Hepatocyte (in vitro differentiated cells): Measurements from ENCODE around the gene CAMKK1. TPM values are rescaled to one million over a fixed set of nuclear protein-coding genes. Genes with fewer than 3 reads are reported as not detected.

ENCODE experiments used
- DNase-seq: peaks from one replicate; pipeline ENCODE4 v3.0.0-alpha.2; 2016; ENCODE audit warnings: low spot score
- H2AFZ ChIP-seq: fragments of 200-600 bp; sonication (generic); 2 replicates; pipeline ENCODE4 v1.6.0; 2016; ENCODE audit warnings: antibody characterized with exemption, mild to moderate bottlenecking
- H3K27ac ChIP-seq: fragments of 200-600 bp; sonication (generic); 2 replicates; pipeline ENCODE4 v1.5.1; 2016; ENCODE audit warnings: mild to moderate bottlenecking
- H3K27me3 ChIP-seq: fragments of 200-600 bp; sonication (generic); 2 replicates; pipeline ENCODE4 v1.6.1; 2016
- H3K36me3 ChIP-seq: fragments of 200-600 bp; sonication (generic); replicated peaks from 2 replicates; pipeline ENCODE4 v1.5.1; 2016; ENCODE audit warnings: low read depth; ENCODE audit not compliant: insufficient read depth
- H3K4me1 ChIP-seq: fragments of 200-600 bp; sonication (generic); 2 replicates; pipeline ENCODE4 v1.5.1; 2016; ENCODE audit warnings: mild to moderate bottlenecking, moderate library complexity; ENCODE audit not compliant: insufficient read depth
- H3K4me2 ChIP-seq: fragments of 200-600 bp; sonication (generic); 2 replicates; pipeline ENCODE4 v1.6.0; 2016
- H3K4me3 ChIP-seq: fragments of 200-600 bp; sonication (generic); 2 replicates; pipeline ENCODE4 v1.5.1; 2016; ENCODE audit warnings: mild to moderate bottlenecking
- H3K79me2 ChIP-seq: fragments of 200-600 bp; sonication (generic); 2 replicates; pipeline ENCODE4 v1.6.0; 2017; ENCODE audit warnings: mild to moderate bottlenecking
- H3K9me2 ChIP-seq: fragments of 200-600 bp; sonication (generic); replicated peaks from 2 replicates; pipeline ENCODE4 v1.6.0; 2017; ENCODE audit warnings: mild to moderate bottlenecking; ENCODE audit not compliant: insufficient read depth
- H3K9me3 ChIP-seq: fragments of 200-600 bp; sonication (generic); 2 replicates; pipeline ENCODE4 v1.5.1; 2016; ENCODE audit warnings: low read depth, mild to moderate bottlenecking
- H4K20me1 ChIP-seq: fragments of 200-600 bp; sonication (generic); 2 replicates; pipeline ENCODE4 v1.6.0; 2016; ENCODE audit warnings: mild to moderate bottlenecking; ENCODE audit not compliant: insufficient read depth, poor library complexity, severe bottlenecking
- EZH2 ChIP-seq: fragments of 200-600 bp; sonication (generic); IDR thresholded peaks from 2 replicates; pipeline ENCODE4 v1.6.1; 2016; ENCODE audit warnings: antibody characterized with exemption, mild to moderate bottlenecking, borderline replicate concordance
- EZH2phosphoT487 ChIP-seq: fragments of 200-600 bp; sonication (generic); IDR thresholded peaks from one replicate; pipeline ENCODE4 v1.6.1; 2018; ENCODE audit warnings: antibody characterized with exemption, mild to moderate bottlenecking, low read depth, moderate library complexity; ENCODE audit not compliant: unreplicated experiment, severe bottlenecking
- WGBS: methylation state at CpG from one replicate; pipeline ENCODE4 v1.1.6; 2016; ENCODE audit warnings: low lambda C conversion rate; ENCODE audit errors: missing lambda C conversion rate; 5-methylcytosine and 5-hydroxymethylcytosine counted together
- polyA plus RNA-seq: library from polyadenylated mRNA; unstranded; fragments of >200 nt; fragmentation: Nextera tagmentation; extraction: Ambion mirVana; gene quantifications from 2 replicates; pipeline ENCODE4 v1.2.1, GENCODE V29; 2016
- total RNA-seq: library from RNA; depleted of rRNA; stranded (reverse); fragments of >200 nt; gene quantifications from 2 replicates; pipeline ENCODE4 v1.2.3, GENCODE V29; 2014
- TF ChIP-seq, protein P1 (sequence below): fragments of 200-600 bp; sonication (generic); IDR thresholded peaks from 2 replicates; pipeline ENCODE4 v1.5.1; 2016; ENCODE audit warnings: antibody characterized with exemption, mild to moderate bottlenecking; ENCODE audit not compliant: poor library complexity

CAMKK1 gene
- total and polyA plus RNA-seq, 2 experiments from 2014 or later: 4.4 to 5.1 TPM

DNA sequence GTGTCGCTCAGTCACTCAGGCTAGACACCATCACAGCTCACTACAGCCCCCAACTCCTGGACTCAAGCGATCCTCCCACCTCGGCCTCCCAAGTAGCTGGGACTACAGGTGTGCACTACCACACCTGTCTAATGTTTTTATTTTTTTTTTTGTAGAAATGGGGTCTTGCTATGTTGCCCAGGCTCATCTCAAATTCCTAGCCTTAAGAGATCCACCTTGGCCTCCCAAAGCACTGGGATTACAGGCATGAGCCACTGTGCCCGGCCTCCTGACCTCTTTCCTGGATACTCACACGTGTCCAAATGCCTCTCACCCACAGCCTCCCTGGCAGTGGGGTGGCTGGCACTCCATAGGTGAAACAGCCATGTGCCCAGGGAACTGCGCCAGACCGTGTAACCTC is 17.5 kb downstream of the CAMKK1 start:
- TF ChIP-seq EZH2phosphoT487: no peak
- TF ChIP-seq EZH2: no peak
- TF ChIP-seq, protein P1, sequence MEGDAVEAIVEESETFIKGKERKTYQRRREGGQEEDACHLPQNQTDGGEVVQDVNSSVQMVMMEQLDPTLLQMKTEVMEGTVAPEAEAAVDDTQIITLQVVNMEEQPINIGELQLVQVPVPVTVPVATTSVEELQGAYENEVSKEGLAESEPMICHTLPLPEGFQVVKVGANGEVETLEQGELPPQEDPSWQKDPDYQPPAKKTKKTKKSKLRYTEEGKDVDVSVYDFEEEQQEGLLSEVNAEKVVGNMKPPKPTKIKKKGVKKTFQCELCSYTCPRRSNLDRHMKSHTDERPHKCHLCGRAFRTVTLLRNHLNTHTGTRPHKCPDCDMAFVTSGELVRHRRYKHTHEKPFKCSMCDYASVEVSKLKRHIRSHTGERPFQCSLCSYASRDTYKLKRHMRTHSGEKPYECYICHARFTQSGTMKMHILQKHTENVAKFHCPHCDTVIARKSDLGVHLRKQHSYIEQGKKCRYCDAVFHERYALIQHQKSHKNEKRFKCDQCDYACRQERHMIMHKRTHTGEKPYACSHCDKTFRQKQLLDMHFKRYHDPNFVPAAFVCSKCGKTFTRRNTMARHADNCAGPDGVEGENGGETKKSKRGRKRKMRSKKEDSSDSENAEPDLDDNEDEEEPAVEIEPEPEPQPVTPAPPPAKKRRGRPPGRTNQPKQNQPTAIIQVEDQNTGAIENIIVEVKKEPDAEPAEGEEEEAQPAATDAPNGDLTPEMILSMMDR: no peak
- H3K27me3 ChIP-seq: no peaks in the 10 kb centered on the region
- no peaks in the 10 kb centered on the region for H3K9me2 ChIP-seq
- DNase-seq: no peak
- peaks cover 10% of the 10 kb centered on the region for H3K4me1 ChIP-seq
- no peaks in the 10 kb centered on the region for H3K9me3 ChIP-seq
- no peak overlapping the region for H3K27ac ChIP-seq
- H3K4me2 ChIP-seq: no peak overlapping the region
- H3K4me3 ChIP-seq: no peak overlapping the region
- no peaks in the 10 kb centered on the region for H3K79me2 ChIP-seq
- H2AFZ ChIP-seq: no peak overlapping the region
- H3K36me3 ChIP-seq: no peaks in the 10 kb centered on the region
- H4K20me1 ChIP-seq: no peaks in the 10 kb centered on the region
- WGBS: 95% methylated on average over 7 of the region's 7 CpGs

DNA sequence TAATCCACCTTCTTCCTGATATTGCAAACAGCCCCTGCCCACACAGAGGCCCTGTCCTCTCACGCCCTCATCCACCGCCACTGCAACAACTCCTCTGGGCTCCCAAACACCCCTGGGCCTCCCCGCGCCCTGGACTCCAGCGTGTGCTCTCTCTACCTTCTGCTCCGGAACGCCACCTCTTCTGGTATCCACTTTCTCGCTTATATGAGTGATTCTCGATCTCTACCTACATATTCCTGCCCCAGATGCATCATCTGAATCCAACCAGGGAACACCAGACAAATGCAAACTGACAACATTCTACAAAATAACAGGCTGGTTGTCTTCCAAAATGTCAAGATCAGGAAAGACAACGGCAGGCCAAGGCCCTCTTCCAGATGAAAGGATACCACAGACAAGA is 19.0 kb downstream of the CAMKK1 start:
- H3K36me3 ChIP-seq: no peaks in the 10 kb centered on the region
- no peak overlapping the region for H3K27ac ChIP-seq
- 94% methylated on average over 10 of the region's 10 CpGs for WGBS

DNA sequence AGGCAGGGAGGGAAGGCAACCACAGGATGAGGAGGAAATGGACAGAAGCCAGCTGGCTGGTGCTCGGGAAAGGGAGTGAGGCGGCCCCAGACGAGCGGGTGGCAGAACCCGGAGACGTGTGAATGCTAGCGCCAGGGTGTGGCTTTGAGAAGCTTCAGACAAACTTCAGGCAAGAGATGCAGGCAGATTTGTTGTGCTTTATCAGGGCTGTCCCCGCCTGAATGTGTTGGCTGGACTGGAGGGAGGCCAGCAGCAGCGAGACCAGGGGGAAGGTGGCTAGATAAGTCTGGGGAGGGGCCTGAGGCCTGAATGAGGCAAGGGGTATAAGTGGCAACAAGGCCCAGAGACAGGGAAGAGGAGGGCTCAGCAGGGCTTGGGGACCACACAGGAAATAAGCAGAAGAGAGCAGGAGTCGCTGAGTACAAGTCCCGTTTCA is 22.0 kb downstream of the CAMKK1 start:
- TF ChIP-seq, protein P1: no peak
- TF ChIP-seq EZH2 (no peak), EZH2phosphoT487 (no peak)
- no peak overlapping the region for H3K4me3 ChIP-seq
- 63% methylated on average over 11 of the region's 11 CpGs for WGBS
- no peaks in the 10 kb centered on the region for H3K36me3 ChIP-seq
- no peaks in the 10 kb centered on the region for H3K9me3 ChIP-seq
- H4K20me1 ChIP-seq: no peaks in the 10 kb centered on the region
- no peaks in the 10 kb centered on the region for H3K27me3 ChIP-seq
- no peak overlapping the region for H3K4me2 ChIP-seq
- no peak overlapping the region for H3K27ac ChIP-seq
- H3K9me2 ChIP-seq: no peaks in the 10 kb centered on the region
- peak; percentile 42 for DNase-seq
- H2AFZ ChIP-seq: no peak overlapping the region
- no peaks in the 10 kb centered on the region for H3K4me1 ChIP-seq
- no peaks in the 10 kb centered on the region for H3K79me2 ChIP-seq

More for the DNA sequence above, 19.0 kb downstream of the CAMKK1 start:
- Histone ChIP-seq H4K20me1 (no peaks in the 10 kb centered on the region), H3K9me3 (no peaks in the 10 kb centered on the region), H3K79me2 (no peaks in the 10 kb centered on the region), H3K9me2 (no peaks in the 10 kb centered on the region), H3K4me2 (no peak overlapping the region), H3K4me3 (no peak overlapping the region), H3K27me3 (no peaks in the 10 kb centered on the region), H2AFZ (no peak overlapping the region), H3K4me1 (no peaks in the 10 kb centered on the region)
- DNase-seq: no peak
- TF ChIP-seq EZH2 (no peak), EZH2phosphoT487 (no peak)
- TF ChIP-seq, protein P1: no peak

DNA sequence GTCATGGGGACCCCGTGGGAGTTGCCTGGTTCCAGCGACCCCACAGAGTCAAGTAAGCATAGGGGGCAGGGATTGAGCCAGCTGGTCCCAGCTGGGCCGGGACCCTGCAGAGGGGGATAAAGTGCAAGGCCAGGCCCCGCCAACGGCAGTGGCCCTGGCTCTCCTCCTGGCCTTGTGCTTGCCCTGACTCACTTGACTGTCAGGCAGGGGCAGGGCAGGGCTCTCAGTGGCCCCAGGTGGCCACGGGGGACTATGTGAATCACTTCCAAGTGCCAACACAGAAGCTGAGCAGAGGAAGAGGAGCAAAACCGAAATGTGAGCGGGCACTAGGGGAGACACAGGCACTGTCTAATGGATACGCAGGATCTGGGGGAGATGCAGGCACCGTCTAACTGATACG is 25.2 kb downstream of the CAMKK1 start:
- no peaks in the 10 kb centered on the region for H3K27me3 ChIP-seq
- no peak overlapping the region for H3K4me3 ChIP-seq
- H3K79me2 ChIP-seq: no peaks in the 10 kb centered on the region
- no peaks in the 10 kb centered on the region for H4K20me1 ChIP-seq
- WGBS: 88% methylated on average over 11 of the region's 11 CpGs
- no peak for DNase-seq
- no peaks in the 10 kb centered on the region for H3K9me3 ChIP-seq
- H3K4me2 ChIP-seq: no peak overlapping the region
- H3K9me2 ChIP-seq: no peaks in the 10 kb centered on the region
- H3K4me1 ChIP-seq: no peaks in the 10 kb centered on the region
- H3K27ac ChIP-seq: no peak overlapping the region
- no peak overlapping the region for H2AFZ ChIP-seq
- no peaks in the 10 kb centered on the region for H3K36me3 ChIP-seq
- TF ChIP-seq EZH2phosphoT487 (no peak), EZH2 (no peak)
- TF ChIP-seq, protein P1: no peak
